Islet precursor cell (in vitro differentiated cells): ENCODE measurements around the gene PIK3R6.
A peak's percentile ranks its signal among the peaks of the same experiment; 100 is the strongest.
"Not testable (repeated sequence)": the region's sequence is repeated elsewhere in the genome, so short reads cannot be mapped to it uniquely, and the experiment has no call there.

ENCODE experiments used
- DNase-seq: peaks from one replicate; pipeline ENCODE4 v3.0.0-alpha.2; 2018

PIK3R6 gene

DNA sequence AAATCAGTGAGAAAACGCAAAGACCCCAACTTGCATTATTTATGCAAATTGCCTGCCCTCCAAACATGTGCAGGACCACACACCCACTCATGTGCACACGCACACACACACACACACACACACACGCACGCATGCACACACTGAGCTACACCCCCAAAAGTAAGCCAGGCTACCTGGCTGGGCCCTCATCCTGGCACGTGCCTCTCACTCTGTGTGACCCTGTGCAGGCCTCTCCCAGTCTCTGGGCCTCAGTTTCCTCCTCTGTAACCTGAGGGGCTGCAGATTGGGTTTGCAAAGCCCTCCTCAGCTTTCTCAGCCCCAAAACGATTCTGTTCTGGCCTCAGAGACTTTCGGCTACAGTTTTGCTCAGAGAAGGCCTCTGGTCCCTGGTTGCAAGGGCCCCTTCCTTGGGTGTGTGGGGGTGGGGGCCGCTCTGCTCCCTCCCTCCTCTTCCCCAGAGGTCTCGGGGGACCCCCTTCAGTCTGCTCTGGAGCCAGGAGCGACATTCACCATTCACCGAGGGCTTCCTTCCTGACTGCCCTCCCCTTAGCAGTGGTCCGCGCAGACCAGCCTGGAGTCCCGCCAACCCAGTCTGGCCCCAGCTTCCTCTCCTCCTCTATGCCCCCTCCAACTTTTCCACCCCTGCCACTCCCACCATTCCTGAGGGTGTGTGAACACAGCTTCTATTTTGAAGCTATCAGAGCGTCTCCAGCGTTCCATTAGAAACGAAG is 5.4 kb upstream of the PIK3R6 start:
- no peak for DNase-seq

DNA sequence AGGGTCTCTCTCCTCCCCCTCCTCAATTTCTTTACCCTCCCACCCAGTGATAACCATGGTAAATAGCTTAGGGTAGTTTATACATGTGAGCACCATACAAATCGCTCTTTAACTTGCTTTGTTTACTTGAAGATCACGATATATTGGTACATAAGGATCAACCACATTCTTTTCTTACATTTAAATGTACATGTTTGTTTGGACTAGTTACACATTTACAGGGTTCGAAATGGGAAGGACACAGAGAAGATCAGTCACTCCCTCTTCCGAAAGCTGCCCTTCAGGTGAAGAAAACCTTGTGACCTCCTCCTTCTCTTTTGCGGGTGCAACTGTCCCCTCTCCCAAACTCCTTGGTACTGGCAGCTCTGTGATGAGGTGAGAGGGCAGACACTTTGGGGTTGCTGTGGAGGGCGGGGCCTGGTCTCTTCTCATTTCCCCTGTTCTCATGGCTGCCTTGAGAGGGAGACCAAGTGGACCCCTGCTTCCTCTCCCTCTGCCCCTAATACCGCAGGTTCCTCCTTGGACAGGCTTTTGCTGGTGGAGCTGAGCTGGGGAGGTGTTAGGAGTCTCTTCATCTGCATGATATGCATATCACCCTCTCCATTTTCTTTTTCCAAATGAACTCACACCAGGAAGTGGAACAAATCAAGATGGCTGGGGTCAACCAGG is 4.7 kb upstream of the PIK3R6 start:
- DNase-seq, result no peak

DNA sequence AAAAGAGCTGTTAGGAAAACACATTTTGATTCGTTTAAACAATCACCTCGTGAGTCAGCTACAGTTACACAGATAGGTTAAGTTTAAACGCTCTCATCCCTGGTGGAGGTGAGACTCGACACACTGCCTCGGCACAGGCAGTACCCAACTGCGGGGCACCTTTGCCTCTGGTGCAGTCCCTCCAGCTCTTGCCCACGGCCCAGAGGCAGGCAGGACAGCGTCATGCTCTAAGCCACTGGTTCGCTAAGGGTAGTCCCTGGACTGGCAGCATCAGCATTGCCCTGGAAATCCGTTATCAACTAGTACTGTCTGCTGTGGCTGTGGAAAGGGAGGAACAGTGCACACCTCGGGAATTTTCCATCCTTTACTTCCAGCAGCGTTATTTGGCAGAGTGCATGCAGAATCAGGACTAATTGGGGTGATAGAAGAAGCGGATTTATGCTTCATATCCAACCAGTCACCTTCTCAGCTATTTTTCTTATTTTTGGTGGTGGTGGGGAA is 3.7 kb upstream of the PIK3R6 start:
- DNase-seq, result no peak

DNA sequence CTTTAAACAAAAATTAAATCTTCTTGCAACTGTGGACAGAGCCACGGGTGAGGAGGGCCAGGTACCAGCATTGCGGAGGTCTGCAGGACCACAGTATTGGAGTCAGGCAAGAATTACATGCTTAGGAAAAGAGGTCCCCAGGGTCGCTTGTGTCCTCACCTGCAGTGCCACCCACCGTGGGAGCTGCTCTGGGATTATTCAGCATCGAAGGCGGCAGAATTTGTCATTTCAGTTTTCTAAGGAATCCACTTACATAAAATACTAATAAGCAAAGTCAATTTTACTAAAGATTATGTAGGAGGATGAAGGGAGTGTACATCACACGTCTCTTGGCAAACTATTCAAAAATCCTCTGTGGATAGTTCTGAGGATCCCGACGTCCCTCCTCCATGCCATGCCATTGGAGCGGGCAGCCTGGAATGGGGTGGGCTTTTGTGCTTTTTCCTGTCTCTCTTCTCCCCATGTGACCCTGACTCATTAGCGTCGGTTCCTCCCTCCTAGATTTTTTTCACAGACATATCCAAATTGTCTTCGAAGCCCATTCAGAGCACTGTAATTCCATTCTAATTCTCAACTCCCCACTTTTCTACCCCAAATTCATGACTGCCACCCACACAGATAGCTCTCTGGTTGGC is 3.0 kb upstream of the PIK3R6 start:
- no peak for DNase-seq

DNA sequence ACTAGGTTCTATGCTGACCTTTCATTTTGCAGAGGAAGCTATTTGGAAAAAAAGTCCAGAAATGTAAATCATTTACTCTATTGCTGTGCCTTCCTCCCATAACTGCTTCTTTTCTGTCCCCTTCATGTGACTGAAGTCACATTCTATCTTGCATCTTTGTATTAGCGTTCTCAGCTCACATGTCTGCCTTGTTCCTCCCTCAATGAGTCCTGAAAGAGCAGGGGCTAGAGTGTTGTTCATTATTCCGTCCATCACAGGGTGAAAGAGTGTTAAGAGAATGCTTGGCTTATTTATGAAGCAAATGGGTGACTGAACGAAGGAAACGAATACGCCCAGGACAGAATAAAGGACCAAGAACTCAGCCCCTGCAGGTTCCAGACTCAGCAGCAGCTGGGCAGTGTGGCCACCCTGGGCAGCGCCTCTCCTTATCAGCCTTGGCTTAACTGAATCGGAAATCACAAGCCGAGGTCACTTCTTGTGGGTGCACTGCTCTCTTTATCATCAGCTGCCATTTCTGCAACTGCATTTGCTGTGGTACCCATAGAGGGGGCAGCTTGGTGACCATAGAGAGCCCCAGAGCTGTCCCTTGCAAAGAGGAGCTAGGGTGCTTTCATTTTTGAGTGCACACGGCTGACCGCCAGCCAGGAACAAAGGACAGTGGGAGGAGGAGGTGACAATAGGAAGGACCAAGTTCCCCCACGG is 1.8 kb upstream of the PIK3R6 start:
- DNase-seq, result peak; percentile 44

DNA sequence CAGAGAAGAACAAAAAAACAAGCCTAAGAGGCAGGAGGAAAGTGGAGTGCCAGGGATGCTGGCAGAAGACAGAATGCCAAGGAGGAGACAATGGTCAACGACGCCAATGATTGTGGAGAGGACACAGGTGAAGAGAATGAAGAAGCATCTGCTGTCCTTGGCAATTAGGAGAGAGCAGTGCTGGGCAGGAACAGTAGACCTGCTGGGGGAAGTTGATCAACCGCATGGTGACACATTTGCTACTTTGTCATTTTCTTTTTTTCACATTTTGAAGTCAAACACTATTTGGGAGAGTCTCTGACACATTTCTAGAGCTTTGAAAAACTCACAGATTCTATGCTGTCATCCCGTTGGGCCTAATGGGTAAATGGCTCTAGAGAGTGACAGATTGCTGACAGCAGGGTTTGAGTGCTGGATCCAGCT is 1.1 kb upstream of the PIK3R6 start:
- DNase-seq, result peak; percentile 37

DNA sequence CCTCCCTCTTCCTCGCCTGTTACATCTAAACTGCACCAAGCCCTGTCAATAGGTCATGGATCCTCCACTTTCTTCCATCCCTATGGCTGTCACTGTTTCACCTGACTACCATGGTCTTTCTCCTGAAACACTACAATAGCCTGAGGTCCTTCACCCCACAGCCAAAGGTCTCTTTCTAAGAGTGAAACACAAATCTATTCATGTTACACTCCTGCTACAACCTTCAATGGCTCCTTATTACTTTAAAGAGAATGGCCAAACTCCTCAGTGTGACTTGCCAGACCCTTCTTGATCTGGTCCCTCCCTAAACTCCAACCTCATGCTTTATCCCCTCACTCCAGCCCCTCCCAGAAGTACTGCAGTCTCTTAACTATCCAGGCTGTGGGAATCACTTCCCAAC is 618 bp upstream of the PIK3R6 start:
- peak; percentile 26 for DNase-seq

DNA sequence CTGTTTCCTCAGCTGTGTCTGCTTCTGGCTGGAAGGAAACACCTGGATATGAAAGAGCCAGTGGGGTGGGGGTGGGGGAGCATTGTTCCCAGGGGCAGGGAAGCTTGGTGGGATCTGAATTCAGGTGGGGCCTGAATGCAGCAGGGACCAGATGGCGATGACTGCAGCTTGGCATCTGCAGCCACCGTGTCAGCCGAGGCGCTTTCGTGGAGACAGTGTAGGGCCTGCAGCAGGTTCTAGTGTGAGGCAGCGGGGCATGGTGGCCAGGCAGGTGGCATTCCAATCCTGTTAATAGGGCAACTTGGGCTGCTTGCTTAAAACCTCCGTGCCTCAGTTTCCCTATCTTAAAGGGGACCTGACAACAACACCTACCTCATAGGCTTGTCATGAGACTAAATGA is 1.7 kb downstream of the PIK3R6 start:
- peak; percentile 32 for DNase-seq

DNA sequence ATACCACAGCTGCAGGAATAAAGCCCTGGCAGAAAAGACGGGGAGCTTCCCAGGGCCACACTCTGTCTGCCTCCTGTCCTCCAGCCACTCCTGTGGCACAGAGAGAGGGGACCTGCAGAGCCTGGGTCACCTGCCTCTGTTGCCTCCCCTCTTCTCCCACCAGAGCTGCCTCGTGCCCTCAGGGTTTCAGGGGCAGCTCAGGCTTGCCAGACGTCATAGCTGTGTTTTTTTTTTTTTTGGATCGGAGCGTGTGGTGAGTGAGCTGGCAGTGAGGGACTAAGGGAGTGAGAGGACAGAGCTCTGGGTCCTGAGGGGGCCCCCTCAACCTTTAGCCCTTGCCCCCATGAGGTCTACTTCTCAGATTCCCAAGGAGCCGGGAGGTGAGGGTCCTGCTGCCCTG is 2.1 kb downstream of the PIK3R6 start:
- DNase-seq, result peak; percentile 61

DNA sequence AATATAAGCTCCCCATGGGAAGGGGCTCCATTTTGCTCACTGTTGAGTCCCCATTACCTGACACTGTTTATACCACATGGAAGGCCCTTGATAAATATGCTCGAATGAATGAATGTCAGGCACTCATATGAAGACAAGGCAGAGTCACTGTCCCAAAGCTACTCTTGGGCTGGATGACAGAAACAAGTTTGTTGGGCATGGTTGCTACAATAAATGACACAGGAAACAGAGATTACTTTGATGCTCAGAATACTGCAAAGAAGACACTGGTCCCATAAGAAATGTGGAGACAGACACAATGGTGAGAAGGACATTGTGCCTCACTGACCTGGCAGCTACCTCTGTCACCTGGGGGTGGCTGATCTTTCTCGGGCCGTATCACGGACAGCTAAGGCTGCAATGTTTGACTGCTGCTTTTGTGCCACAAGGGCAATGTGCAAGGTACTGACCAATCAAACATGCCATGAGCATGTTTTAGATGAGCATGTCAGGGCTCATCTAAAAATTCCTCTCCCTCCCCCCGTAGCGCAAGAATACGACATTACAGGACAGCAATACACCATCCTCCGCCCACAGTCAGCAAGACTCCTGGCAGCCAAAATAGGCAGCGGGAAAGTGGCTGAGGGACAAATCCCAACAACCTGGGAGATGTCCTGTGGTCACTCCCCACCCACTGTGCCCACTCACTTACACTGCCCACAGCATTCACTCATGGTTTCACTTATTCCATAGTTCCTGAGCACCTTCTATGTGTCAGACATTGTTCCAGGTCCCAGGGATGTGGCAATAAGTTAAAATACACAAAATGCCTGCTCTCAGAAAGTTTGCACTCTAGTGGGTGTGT is 5.0 kb downstream of the PIK3R6 start:
- peak; percentile 46 for DNase-seq

DNA sequence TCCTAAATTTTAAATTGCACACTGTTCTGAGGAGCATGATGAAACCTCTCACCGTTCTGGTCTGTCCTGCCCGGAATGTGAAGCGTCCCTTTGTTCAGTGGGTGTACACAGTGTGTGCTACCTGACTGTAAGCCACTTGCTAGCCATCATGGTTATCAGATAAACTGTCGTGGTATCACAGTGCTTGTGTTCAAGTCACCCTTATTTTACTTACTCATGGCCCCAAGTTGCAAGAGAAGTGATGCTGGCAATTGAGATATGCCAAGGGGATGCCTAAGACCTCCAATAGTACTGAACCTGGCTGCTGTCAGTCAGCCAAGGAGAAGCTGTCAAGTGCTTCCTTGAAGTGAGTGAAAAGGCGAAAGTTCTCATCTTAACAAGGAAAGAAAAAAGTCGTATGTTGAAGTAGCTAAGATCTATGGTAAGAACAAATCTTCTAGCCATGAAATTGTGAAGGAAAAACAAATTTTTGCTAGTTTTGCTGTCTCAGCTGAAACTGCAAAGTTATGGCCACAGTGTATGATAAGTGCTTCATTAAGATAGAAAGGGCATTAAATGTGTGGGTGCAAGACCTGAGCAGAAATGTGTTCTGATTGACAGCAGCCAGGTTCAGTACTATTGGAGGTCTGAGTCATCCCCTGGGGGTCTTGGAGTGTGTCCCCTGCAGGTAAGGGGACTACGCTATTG is 5.8 kb downstream of the PIK3R6 start:
- peak; percentile 50 for DNase-seq

DNA sequence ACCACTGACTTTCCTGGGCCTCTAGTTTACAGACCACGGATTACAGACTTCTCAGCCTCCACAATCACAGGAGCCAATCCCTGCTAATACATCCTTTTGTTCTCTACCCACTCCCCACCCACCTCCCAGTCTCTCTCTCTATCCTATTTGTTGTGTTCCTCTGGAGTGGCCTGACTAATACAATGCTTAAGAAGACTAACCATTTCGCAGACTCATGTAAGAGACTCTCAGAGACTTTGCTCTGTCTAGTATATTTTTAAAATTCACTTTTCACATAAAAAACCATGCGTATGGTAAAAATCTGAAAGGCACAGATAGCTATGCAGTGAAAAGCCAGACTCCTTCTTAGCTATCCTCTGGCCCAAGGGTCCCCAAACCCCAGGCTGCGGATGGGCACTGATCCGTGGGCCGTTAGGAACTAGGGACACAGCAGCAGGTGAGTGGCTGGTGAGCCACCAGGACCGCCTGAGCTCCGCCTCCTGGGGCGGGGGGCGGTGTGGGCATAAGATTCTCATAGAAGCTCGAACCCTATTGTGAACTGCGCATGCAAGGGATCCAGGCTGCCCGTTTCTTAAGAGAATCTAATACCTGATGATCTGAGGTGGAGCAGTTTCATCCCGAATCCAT is 7.6 kb downstream of the PIK3R6 start:
- peak; percentile 50 for DNase-seq

DNA sequence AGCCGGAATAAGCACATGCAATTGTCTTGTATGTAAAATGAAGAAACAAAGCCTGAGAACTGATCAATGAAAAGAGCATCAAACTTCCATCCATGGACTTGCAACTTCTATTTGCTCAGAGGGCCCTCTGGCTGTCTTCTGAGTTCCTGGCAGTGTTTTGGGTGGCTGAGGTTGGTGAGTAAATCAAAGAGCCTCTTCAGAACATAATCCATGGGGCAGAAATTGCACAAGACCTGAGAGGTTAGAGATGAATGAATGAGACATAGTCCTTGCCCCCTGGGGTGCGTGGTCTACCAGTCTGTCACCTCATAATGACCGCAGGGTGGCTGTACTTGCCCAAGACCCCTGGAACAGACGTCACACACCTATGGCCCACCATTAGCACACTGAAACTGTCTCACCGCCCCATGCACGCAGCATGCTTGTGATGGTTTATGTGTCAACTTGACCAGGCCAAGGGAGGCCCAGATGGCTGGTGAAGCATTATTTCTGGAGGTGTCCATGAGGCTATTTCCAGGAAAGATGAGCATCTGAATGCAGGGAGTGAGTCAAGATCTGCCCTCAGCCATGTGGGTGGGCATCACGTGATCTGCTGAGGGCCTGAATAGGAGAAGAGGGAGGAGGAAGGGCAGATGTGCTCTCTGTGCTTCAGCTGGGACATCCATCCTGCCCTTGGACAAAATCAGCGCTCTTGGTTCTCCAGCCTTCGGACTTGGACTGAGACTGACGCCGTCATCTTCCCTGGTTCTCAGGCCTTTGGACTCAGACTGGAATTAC is 8.3 kb downstream of the PIK3R6 start:
- DNase-seq, result peak; percentile 52

DNA sequence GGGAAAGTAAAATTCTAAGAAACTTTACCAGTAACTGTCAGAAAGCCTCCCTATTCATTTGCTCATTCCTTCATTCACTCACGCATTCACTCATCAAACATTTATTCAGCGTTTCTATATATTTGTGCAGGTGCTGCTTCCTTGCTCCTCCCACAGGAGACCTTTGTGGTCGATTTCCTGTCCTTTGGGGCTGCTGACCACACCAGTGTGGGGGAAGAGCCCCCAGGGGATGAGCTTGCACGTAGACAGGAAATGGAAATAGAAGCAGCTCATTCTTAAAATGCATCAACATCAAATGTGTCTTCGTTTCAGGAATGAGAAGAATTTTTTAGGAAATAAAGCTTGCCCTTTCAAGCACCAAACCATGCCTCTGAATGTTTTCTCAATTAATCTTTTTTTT is 9.6 kb downstream of the PIK3R6 start:
- peak; percentile 68 for DNase-seq

DNA sequence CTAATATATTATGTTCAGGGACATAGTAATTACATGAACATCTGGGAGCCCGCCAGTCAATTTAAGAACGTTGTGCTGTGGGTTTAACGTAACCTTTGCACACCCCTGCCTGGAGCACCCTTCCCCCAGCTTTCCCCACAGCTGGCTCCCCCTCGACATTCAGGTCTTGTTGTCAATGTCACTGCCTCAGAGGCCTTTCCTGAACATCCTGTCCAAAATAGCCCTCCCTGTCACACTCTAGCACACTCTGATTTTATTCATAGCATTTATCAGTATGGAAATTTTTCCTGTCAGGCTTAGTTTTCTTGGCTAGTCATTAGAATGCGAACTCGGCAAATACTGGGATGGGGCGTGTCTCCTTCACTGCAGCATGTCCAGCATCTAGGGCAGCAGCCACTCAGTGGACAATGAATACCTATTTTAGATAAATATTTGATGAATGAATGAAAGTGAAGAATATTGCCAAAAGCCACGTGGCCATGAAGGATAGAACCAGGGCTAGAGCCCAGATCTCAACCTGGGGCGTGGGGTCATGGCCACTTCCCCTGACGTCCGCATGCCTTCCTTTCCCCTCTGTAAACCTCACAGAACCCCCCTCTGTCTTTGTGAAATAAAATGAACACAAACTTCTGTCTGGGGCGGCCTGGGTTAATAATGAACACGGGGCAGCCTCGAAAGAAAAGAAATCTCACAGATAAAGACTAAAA is 10.5 kb downstream of the PIK3R6 start:
- DNase-seq, result peak; percentile 45

DNA sequence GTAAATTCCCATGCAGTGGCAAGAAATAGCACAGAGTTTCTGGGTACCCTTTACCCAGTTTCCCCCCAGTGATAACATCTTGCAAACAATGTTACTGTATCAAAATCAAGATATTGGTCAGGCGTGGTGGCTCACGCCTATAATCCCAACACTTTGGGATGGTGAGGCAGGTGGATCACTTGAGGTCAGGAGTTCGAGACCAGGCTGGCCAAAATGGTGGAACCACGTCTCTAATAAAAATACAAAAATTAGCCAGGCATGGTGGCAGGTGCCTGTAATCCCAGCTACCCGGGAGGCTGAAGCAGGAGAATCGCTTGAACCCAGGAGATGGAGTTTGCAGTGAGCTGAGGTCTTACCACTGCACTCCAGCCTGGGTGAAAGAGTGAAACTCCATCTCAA is 11.3 kb downstream of the PIK3R6 start:
- not testable (repeated sequence) for DNase-seq

DNA sequence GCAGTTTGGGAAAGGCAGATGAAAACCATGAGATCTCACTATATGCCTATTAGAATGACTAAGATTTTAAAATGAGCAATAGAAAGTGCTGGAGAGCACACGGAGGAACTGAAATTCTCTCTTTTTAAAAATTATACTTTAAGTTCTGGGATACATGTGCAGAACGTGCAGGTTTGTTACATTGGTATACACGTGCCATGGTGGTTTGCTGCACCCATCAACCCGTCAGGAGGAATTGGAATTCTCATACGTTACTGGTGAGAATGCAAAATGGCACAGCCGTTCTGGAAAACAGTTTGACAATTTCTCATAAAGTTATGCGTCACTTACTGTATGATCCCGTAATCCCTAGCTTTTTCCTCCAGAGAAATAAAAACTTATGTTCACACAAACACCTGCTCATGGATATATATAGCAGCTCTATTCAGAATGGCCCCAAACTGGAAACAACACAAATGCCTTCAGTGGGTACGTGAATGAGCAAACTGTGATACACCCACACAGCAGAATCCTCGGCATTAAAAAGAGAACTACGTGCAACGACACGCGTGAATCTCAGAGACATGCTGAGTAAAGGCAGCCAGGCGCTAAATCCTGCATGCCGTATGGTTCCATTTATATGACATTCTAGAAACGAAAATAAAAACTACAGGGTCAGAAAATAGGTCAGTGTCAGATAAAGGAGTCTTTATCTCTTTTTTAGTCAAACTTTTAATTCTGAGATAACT is 11.8 kb downstream of the PIK3R6 start:
- no peak for DNase-seq

DNA sequence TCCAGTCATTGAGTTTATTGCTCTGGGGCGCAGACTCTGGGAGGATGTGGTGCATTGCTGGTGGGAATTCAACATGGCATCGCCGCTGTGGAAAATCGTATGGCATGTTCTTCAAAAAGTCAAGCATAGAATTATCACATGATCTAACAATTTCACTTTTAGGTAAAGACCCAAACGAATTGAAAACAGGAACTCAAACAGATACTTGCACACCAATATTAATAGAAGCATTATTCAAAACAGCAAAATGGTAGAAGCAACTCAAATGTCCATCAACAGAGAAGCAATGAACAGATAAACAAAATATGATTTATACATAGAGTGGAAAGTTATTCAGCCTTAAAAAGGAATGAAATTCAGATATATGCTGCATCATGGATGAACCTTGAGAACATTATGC is 15.9 kb downstream of the PIK3R6 start:
- no peak for DNase-seq
